Colon (tissue), 2 donors: ENCODE data around the gene DSCAM.
"Not testable (repeated sequence)": the region's sequence is repeated elsewhere in the genome, so short reads cannot be mapped to it uniquely, and the experiment has no call there.

ENCODE experiments used
- FAIRE-seq: peaks from 2 replicates; lab custom pipeline; 2012; peaks lifted over from hg19 to GRCh38; lab: Jason Lieb, UNC
- donor health status: control.
- donor health status: control.

The DSCAM gene

GRCh38 chr21:40379881-40380810 is 466.8 kb downstream of the DSCAM start:
- FAIRE-seq, result no peak

- no peak for FAIRE-seq
These were observed 469.8 kb downstream of the DSCAM start for GRCh38 chr21:40377135-40377534.

- FAIRE-seq, result no peak
These were observed 473.2 kb downstream of the DSCAM start for GRCh38 chr21:40373761-40374160.

- FAIRE-seq, result no peak
These were observed 474.5 kb downstream of the DSCAM start for GRCh38 chr21:40372506-40372905.

GRCh38 chr21:40371329-40371728 is 475.6 kb downstream of the DSCAM start:
- FAIRE-seq, result no peak

- no peak for FAIRE-seq
These were observed 490.3 kb downstream of the DSCAM start for GRCh38 chr21:40356644-40357043.

GRCh38 chr21:40355076-40355475 is 491.9 kb downstream of the DSCAM start:
- no peak for FAIRE-seq

GRCh38 chr21:40351006-40351405 is 496.0 kb downstream of the DSCAM start:
- FAIRE-seq, result no peak

- no peak for FAIRE-seq
These were observed 497.4 kb downstream of the DSCAM start for GRCh38 chr21:40349591-40349990.

- FAIRE-seq, result no peak
These were observed 501.1 kb downstream of the DSCAM start for GRCh38 chr21:40345711-40346321.

- no peak for FAIRE-seq
These were observed 506.6 kb downstream of the DSCAM start for GRCh38 chr21:40340357-40340756.

GRCh38 chr21:40339050-40339449 is 507.9 kb downstream of the DSCAM start:
- FAIRE-seq, result no peak

- FAIRE-seq, result no peak
These were observed 509.0 kb downstream of the DSCAM start for GRCh38 chr21:40337981-40338380.

GRCh38 chr21:40335704-40336103 is 511.3 kb downstream of the DSCAM start:
- no peak for FAIRE-seq

- no peak for FAIRE-seq
These were observed 512.8 kb downstream of the DSCAM start for GRCh38 chr21:40334159-40334558.

GRCh38 chr21:40333731-40334130 is 513.2 kb downstream of the DSCAM start:
- FAIRE-seq, result no peak

GRCh38 chr21:40331804-40332203 is 515.2 kb downstream of the DSCAM start:
- FAIRE-seq, result no peak

- FAIRE-seq, result no peak
These were observed 515.8 kb downstream of the DSCAM start for GRCh38 chr21:40331172-40331571.

- FAIRE-seq, result no peak
These were observed 522.6 kb downstream of the DSCAM start for GRCh38 chr21:40324389-40324788.

- not testable (repeated sequence) for FAIRE-seq
These were observed 526.2 kb downstream of the DSCAM start for GRCh38 chr21:40320718-40321117.

GRCh38 chr21:40318371-40318770 is 528.6 kb downstream of the DSCAM start:
- no peak for FAIRE-seq

GRCh38 chr21:40316104-40316503 is 530.9 kb downstream of the DSCAM start:
- FAIRE-seq, result no peak

GRCh38 chr21:40315626-40316025 is 531.3 kb downstream of the DSCAM start:
- no peak for FAIRE-seq

- no peak for FAIRE-seq
These were observed 533.7 kb downstream of the DSCAM start for GRCh38 chr21:40313260-40313659.
